Endodermal cell (in vitro differentiated cells): ENCODE results near the gene TMEM176A. TPM values are rescaled to one million over a fixed set of nuclear protein-coding genes. Genes with fewer than 3 reads are reported as not detected.
"Not testable (repeated sequence)": the region's sequence is repeated elsewhere in the genome, so short reads cannot be mapped to it uniquely, and the experiment has no call there.

Experiments
- DNase-seq: peaks from one replicate; pipeline ENCODE4 v3.0.0-alpha.2; 2017
- H3K27ac ChIP-seq: 2 replicates; pipeline ENCODE4 v1.5.1; 2013; ENCODE audit warnings: mild to moderate bottlenecking, low read depth, low read length, moderate library complexity
- H3K27me3 ChIP-seq: 2 replicates; pipeline ENCODE4 v1.6.1; 2013; ENCODE audit warnings: mild to moderate bottlenecking, low read length, moderate library complexity; ENCODE audit not compliant: insufficient read depth, control insufficient read depth, poor library complexity, severe bottlenecking
- H3K36me3 ChIP-seq: 2 replicates; pipeline ENCODE4 v1.7.0; 2013; ENCODE audit warnings: mild to moderate bottlenecking, low read length, moderate library complexity; ENCODE audit not compliant: control insufficient read depth, insufficient read depth
- H3K4me1 ChIP-seq: one replicate; pipeline ENCODE4 v1.7.0; 2013; ENCODE audit warnings: low read length; ENCODE audit not compliant: control insufficient read depth, insufficient read depth
- H3K4me3 ChIP-seq: 2 replicates; pipeline ENCODE4 v1.5.1; 2013; ENCODE audit warnings: mild to moderate bottlenecking, low read length, moderate library complexity
- H3K9ac ChIP-seq: 2 replicates; pipeline ENCODE4 v1.6.1; 2013; ENCODE audit warnings: mild to moderate bottlenecking, low read length, moderate library complexity; ENCODE audit not compliant: poor library complexity, severe bottlenecking; ENCODE audit errors: extremely low read depth
- H3K9me3 ChIP-seq: 2 replicates; pipeline ENCODE4 v1.6.1; 2013; ENCODE audit warnings: mild to moderate bottlenecking, low read length, moderate library complexity; ENCODE audit not compliant: control insufficient read depth
- H3K27ac Mint-ChIP-seq: 2 replicates; pipeline ENCODE4 v1.8.0; 2020; ENCODE audit warnings: mixed read lengths
- H3K27me3 Mint-ChIP-seq: 2 replicates; pipeline ENCODE4 v1.8.0; 2021; ENCODE audit warnings: mild to moderate bottlenecking, mixed read lengths; ENCODE audit not compliant: insufficient read depth
- H3K36me3 Mint-ChIP-seq: 2 replicates; pipeline ENCODE4 v1.8.0; 2020; ENCODE audit warnings: low read depth, mixed read lengths
- H3K4me1 Mint-ChIP-seq: 2 replicates; pipeline ENCODE4 v1.8.0; 2020; ENCODE audit warnings: mixed read lengths
- H3K4me3 Mint-ChIP-seq: 2 replicates; pipeline ENCODE4 v1.8.0; 2020; ENCODE audit warnings: mild to moderate bottlenecking, moderate library complexity, mixed read lengths
- H3K9me3 Mint-ChIP-seq: 2 replicates; pipeline ENCODE4 v1.8.0; 2020; ENCODE audit warnings: mild to moderate bottlenecking, mixed read lengths
- WGBS, 2 experiments: methylation state at CpG; one replicate each; pipeline versions ENCODE4 v1.1.5 to v1.1.7; 2013; ENCODE audit warnings: missing lambda C conversion rate in 2 of 2, mixed read lengths in 1 of 2; ENCODE audit not compliant: insufficient coverage in 1 of 2, insufficient read length in 1 of 2; 5-methylcytosine and 5-hydroxymethylcytosine counted together
- total RNA-seq, 2 donors: library from RNA; stranded (reverse); fragmentation: NEBNext Ultra II Directional in 1 of 2; extraction: Animal tissue kit (Norgen Biotek cat#: 25700) in 1 of 2; gene quantifications; 2 replicates in 1 of 2; 3 replicates in 1 of 2; pipeline ENCODE4 v1.2.1, GENCODE V29; 2021
- TF ChIP-seq, protein P1 (sequence below): fragments of 200-600 bp; sonication (generic); conservative IDR thresholded peaks from 2 replicates; pipeline ENCODE4 v1.5.0; 2021; ENCODE audit warnings: antibody characterized with exemption, mild to moderate bottlenecking

The TMEM176A gene
- total RNA-seq, 2 donors from 2014 or later = not detected

DNA sequence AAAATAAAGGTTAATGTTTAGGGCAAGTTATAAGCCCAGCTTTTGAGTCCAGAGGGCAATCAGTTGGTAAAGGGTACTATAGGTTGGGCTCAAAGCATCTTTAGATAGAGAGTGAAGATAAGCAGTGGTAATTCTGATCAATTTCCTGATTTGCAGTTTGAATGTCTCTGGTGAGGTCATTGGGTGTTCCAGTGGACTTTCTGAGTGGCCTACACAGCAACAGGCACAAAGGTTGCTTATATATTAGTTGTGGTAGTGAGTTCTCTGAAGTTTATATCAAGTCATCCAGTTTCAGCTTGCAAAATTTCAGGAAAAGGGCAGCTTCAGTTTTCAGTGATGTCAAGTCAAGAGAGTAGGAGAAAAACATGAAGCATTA, 34.2 kb upstream of the TMEM176A start:
- Histone ChIP-seq H3K4me3 (no peak overlapping the region), H3K36me3 (no peaks in the 10 kb centered on the region), H3K9ac (no peak overlapping the region), H3K27me3 (no peaks in the 10 kb centered on the region), H3K27ac (no peak overlapping the region), H3K4me1 (no peaks in the 10 kb centered on the region), H3K9me3 (no peaks in the 10 kb centered on the region)
- Mint-ChIP-seq H3K27ac (no peak overlapping the region), H3K9me3 (peaks cover 3% of the 10 kb centered on the region), H3K27me3 (peaks cover 14% of the 10 kb centered on the region), H3K4me1 (peaks cover 3% of the 10 kb centered on the region), H3K36me3 (no peaks in the 10 kb centered on the region), H3K4me3 (no peak overlapping the region)
- TF ChIP-seq, protein P1, sequence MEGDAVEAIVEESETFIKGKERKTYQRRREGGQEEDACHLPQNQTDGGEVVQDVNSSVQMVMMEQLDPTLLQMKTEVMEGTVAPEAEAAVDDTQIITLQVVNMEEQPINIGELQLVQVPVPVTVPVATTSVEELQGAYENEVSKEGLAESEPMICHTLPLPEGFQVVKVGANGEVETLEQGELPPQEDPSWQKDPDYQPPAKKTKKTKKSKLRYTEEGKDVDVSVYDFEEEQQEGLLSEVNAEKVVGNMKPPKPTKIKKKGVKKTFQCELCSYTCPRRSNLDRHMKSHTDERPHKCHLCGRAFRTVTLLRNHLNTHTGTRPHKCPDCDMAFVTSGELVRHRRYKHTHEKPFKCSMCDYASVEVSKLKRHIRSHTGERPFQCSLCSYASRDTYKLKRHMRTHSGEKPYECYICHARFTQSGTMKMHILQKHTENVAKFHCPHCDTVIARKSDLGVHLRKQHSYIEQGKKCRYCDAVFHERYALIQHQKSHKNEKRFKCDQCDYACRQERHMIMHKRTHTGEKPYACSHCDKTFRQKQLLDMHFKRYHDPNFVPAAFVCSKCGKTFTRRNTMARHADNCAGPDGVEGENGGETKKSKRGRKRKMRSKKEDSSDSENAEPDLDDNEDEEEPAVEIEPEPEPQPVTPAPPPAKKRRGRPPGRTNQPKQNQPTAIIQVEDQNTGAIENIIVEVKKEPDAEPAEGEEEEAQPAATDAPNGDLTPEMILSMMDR = no peak
- DNase-seq = no peak

DNA sequence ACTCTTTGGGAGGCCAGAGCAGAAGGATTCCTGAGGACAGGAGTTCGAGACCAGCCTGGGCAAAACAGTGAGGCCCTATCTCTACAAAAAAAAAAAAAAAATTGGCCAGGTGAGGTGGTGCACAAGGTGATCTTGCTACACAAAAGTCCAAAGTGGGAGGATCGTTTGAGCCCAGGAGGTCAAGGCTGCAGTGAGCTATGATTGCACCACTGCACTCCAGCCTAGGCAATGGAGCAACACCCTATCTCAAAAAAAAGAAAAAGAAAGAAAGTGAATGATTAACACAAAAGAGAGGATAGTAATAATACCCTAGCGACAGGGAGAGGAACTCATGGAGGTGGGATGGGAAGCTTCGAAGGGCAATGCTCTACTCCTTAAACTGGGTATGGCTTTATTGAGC, 30.8 kb upstream of the TMEM176A start:
- TF ChIP-seq, protein P1 = no peak
- no peaks in the 10 kb centered on the region for H3K9me3 ChIP-seq
- WGBS, 2 experiments = 74 to 86% methylated on average over 2 to 3 of the region's 4 CpGs
- H3K4me3 ChIP-seq = no peak overlapping the region
- H3K4me1 ChIP-seq = no peaks in the 10 kb centered on the region
- H3K9ac ChIP-seq = no peak overlapping the region
- Mint-ChIP-seq H3K9me3 (peaks cover 8% of the 10 kb centered on the region), H3K4me1 (peaks cover 2% of the 10 kb centered on the region), H3K27me3 (peaks cover 17% of the 10 kb centered on the region), H3K36me3 (no peaks in the 10 kb centered on the region), H3K27ac (no peak overlapping the region), H3K4me3 (no peak overlapping the region)
- no peaks in the 10 kb centered on the region for H3K36me3 ChIP-seq
- no peak overlapping the region for H3K27ac ChIP-seq
- no peaks in the 10 kb centered on the region for H3K27me3 ChIP-seq
- no peak for DNase-seq

DNA sequence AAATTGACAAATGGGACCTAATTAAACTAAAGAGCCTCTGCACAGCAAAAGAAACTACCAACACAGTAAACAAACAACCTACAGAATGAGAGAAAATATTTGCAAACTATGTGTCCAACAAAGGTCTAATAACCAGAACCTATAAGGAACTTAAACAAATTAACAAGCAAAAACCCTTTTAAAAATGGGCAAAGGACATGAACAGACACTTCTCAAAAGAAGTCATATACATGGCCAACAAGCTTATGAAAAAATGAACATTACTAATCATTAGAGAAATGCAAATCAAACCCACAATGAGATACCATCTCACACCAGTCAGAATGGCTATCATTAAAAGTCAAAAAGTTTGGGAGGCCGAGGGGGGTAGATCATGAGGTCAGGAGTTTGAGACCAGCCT, 26.4 kb upstream of the TMEM176A start:
- H3K4me3 ChIP-seq, H3K27ac ChIP-seq, H3K4me1 Mint-ChIP-seq, H3K9me3 ChIP-seq, H3K4me3 Mint-ChIP-seq, DNase-seq, H3K27me3 ChIP-seq, H3K9me3 Mint-ChIP-seq, H3K27ac Mint-ChIP-seq, H3K9ac ChIP-seq, H3K36me3 ChIP-seq, H3K36me3 Mint-ChIP-seq, H3K4me1 ChIP-seq: not testable (repeated sequence)
- 100% methylated on average over 1 of the region's 1 CpG; no CpG with 5 or more reads in 1 of the 2 experiments for WGBS, 2 experiments
- H3K27me3 Mint-ChIP-seq = peaks cover 32% of the 10 kb centered on the region

DNA sequence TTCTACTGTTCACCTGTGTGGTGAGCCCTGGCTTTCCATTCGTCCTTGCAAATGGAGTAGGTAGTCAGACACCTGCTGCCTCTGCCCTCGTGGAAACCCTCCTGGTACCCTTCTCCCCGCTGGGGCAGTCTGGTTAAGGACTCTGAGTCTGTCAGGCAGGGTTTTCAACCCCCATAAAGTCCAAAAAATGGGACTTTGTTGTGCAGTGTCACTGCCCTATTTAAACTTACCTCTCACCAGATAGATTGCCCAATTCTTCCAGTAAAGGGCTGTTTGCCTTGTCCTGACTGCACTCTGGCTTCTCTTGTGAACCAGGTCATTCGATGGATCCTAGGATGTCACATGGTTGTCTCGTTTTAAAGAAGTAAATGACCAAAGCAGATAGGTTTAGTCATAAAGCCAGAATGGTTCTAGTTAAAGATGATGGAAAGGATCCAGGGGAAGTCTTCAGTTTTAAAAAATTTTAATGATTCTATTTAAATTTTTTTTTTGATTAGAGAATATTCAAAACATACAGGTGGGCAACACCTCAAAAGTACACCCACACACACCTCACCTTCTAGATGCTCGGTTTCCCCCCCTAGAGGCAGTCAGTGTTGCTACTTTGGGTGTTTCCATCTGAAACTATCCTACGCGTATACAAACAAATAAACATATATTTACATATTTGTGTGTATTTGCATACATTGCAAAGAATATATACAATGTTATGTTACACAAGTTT, 22.4 kb upstream of the TMEM176A start:
- H3K4me1 ChIP-seq = no peaks in the 10 kb centered on the region
- 62 to 78% methylated on average over 4 to 7 of the region's 8 CpGs for WGBS, 2 experiments
- no peak overlapping the region for H3K27ac ChIP-seq
- H3K4me3 ChIP-seq = no peak overlapping the region
- no peak for DNase-seq
- no peak overlapping the region for H3K27ac Mint-ChIP-seq
- TF ChIP-seq, protein P1 = no peak
- no peaks in the 10 kb centered on the region for H3K4me1 Mint-ChIP-seq
- H3K36me3 Mint-ChIP-seq = no peaks in the 10 kb centered on the region
- no peak overlapping the region for H3K9ac ChIP-seq
- H3K9me3 ChIP-seq = no peaks in the 10 kb centered on the region
- H3K27me3 Mint-ChIP-seq = peaks cover 32% of the 10 kb centered on the region
- peaks cover 8% of the 10 kb centered on the region for H3K9me3 Mint-ChIP-seq
- H3K27me3 ChIP-seq = peaks cover 12% of the 10 kb centered on the region
- no peak overlapping the region for H3K4me3 Mint-ChIP-seq
- no peaks in the 10 kb centered on the region for H3K36me3 ChIP-seq
